ENCODE measurements around the gene GUCY2C.

Gene GUCY2C

DNA sequence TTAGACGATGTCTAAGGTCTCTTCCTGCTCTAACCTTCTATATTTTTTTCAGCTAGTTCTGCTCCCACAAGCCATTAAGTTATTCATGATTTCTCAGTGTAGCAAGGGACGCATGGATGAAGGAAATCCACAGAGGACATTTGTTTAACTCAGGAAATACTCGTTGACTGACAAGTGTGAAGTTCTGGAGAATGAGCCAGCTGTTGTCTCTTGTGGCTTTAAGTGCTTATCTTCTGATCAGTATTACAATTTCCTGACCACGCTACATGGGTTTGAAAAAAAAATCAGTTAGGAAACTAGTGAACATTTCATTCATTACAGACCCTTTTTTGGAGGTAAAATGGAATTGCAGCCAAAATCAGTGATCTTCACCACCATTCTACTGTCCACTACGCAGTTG lies 53.1 kb downstream of the GUCY2C start:
- no peak overlapping the region for H3K4me3 ChIP-seq (IDR thresholded peaks at IDR 0.05; ENCODE audit: insufficient read depth, low read depth, low read length)
- H3K79me2 ChIP-seq (ENCODE audit: insufficient read depth, low read depth) = no peaks in the 10 kb centered on the region
- H3K27ac ChIP-seq = no peak overlapping the region
- no peaks in the 10 kb centered on the region for H3K36me3 ChIP-seq (ENCODE audit: insufficient read depth)
- no peak overlapping the region for H2AFZ ChIP-seq (ENCODE audit: low read depth)
- TF ChIP-seq, protein P1, sequence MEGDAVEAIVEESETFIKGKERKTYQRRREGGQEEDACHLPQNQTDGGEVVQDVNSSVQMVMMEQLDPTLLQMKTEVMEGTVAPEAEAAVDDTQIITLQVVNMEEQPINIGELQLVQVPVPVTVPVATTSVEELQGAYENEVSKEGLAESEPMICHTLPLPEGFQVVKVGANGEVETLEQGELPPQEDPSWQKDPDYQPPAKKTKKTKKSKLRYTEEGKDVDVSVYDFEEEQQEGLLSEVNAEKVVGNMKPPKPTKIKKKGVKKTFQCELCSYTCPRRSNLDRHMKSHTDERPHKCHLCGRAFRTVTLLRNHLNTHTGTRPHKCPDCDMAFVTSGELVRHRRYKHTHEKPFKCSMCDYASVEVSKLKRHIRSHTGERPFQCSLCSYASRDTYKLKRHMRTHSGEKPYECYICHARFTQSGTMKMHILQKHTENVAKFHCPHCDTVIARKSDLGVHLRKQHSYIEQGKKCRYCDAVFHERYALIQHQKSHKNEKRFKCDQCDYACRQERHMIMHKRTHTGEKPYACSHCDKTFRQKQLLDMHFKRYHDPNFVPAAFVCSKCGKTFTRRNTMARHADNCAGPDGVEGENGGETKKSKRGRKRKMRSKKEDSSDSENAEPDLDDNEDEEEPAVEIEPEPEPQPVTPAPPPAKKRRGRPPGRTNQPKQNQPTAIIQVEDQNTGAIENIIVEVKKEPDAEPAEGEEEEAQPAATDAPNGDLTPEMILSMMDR (conservative IDR thresholded peaks at IDR 0.05; ENCODE audit: low read depth, low read length) = no peak
- no peak overlapping the region for H3K4me2 ChIP-seq
- no peak overlapping the region for H3K9ac ChIP-seq
- H3K27me3 ChIP-seq (ENCODE audit: insufficient read depth, low read depth) = no peaks in the 10 kb centered on the region
- no peaks in the 10 kb centered on the region for H3K4me1 ChIP-seq (ENCODE audit: low read depth, poor library complexity, severe bottlenecking)
- no peaks in the 10 kb centered on the region for H4K20me1 ChIP-seq (ENCODE audit: insufficient read depth)

DNA sequence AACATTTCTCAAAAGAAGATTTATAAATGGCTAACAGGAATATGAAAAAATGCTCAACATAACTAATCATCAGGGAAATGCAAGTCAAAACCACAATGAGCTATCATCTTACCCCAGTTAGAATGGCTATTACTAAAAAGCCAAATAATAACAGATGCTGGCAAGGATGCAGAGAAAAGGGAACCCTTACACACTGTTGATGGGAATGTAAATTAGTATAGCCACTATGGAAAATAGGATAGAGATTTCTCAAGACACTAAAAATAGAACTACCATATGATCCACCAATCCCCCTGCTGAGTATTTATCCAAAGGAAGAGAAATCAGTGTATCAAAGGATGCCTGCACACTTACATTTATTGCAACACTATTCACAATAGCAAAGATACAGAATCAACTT lies 58.3 kb downstream of the GUCY2C start:
- TF ChIP-seq, protein P1 (conservative IDR thresholded peaks at IDR 0.05; ENCODE audit: low read depth, low read length) = no peak
- Histone ChIP-seq H3K36me3 (ENCODE audit: insufficient read depth) (no peaks in the 10 kb centered on the region), H2AFZ (ENCODE audit: low read depth) (no peak overlapping the region), H4K20me1 (ENCODE audit: insufficient read depth) (no peaks in the 10 kb centered on the region), H3K4me1 (ENCODE audit: low read depth, poor library complexity, severe bottlenecking) (no peaks in the 10 kb centered on the region), H3K27me3 (ENCODE audit: insufficient read depth, low read depth) (no peaks in the 10 kb centered on the region), H3K4me2 (no peak overlapping the region), H3K27ac (no peak overlapping the region), H3K79me2 (ENCODE audit: insufficient read depth, low read depth) (no peaks in the 10 kb centered on the region), H3K9ac (no peak overlapping the region), H3K4me3 (IDR thresholded peaks at IDR 0.05; ENCODE audit: insufficient read depth, low read depth, low read length) (no peak overlapping the region)

DNA sequence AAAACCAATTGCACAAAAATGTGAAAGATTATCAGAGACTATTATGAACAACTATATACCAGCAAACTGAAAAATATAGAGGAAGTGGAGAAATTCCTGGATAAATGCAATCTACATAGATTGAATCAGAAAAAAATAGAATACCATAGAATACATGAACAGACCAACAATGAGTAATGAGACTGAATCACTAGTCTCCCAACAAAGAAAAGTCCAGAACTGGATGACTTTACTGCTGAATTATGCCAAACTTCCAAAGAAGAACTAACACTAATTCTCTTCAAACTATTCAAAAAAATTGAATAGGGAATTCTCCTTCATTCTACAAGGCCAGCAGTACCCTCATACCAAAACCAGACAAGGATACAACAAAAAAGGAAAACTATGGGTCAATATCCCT lies 60.6 kb downstream of the GUCY2C start:
- TF ChIP-seq, protein P1 (conservative IDR thresholded peaks at IDR 0.05; ENCODE audit: low read depth, low read length) = no peak
- Histone ChIP-seq H3K79me2 (ENCODE audit: insufficient read depth, low read depth) (no peaks in the 10 kb centered on the region), H3K4me1 (ENCODE audit: low read depth, poor library complexity, severe bottlenecking) (no peaks in the 10 kb centered on the region), H3K9ac (no peak overlapping the region), H3K27ac (no peak overlapping the region), H3K4me3 (IDR thresholded peaks at IDR 0.05; ENCODE audit: insufficient read depth, low read depth, low read length) (no peak overlapping the region), H4K20me1 (ENCODE audit: insufficient read depth) (no peaks in the 10 kb centered on the region), H3K36me3 (ENCODE audit: insufficient read depth) (no peaks in the 10 kb centered on the region), H2AFZ (ENCODE audit: low read depth) (no peak overlapping the region), H3K27me3 (ENCODE audit: insufficient read depth, low read depth) (no peaks in the 10 kb centered on the region), H3K4me2 (no peak overlapping the region)

DNA sequence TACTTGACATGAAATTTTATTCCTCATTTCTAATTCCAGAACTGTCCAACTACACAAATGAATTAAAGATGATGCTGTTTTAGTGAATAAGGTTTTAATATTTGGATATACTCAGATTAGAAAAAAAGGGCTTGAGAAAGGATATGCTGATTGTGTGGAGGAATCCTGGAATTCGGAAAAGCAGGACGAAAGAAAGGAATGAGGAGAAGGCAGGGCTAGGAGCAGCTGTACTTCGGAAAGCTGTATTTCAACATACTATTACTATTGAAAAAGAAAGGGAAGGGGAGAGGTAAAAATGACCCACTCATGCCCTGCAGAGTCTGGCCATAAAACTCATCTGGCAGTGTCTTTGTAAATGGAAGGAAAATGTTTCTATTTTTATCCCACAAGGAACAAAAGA lies 65.6 kb downstream of the GUCY2C start:
- Histone ChIP-seq H4K20me1 (ENCODE audit: insufficient read depth) (no peaks in the 10 kb centered on the region), H3K4me2 (no peak overlapping the region), H3K36me3 (ENCODE audit: insufficient read depth) (no peaks in the 10 kb centered on the region), H3K27ac (no peak overlapping the region), H2AFZ (ENCODE audit: low read depth) (no peak overlapping the region), H3K27me3 (ENCODE audit: insufficient read depth, low read depth) (no peaks in the 10 kb centered on the region), H3K9ac (no peak overlapping the region), H3K4me1 (ENCODE audit: low read depth, poor library complexity, severe bottlenecking) (no peaks in the 10 kb centered on the region), H3K4me3 (IDR thresholded peaks at IDR 0.05; ENCODE audit: insufficient read depth, low read depth, low read length) (no peak overlapping the region), H3K79me2 (ENCODE audit: insufficient read depth, low read depth) (no peaks in the 10 kb centered on the region)
- TF ChIP-seq, protein P1 (conservative IDR thresholded peaks at IDR 0.05; ENCODE audit: low read depth, low read length) = no peak

Measured in KMS-11 (cell line).